MCF 10A (cell line): Measurements from ENCODE around the gene L3MBTL4. TPM values are rescaled to one million over a fixed set of nuclear protein-coding genes. Genes with fewer than 3 reads are reported as not detected.
"Not testable (repeated sequence)": the region's sequence is repeated elsewhere in the genome, so short reads cannot be mapped to it uniquely, and the experiment has no call there.

Experiments used
- BruUV-seq: library from RNA; stranded (reverse); fragments of 400-500 nt; replicated peaks from 2 replicates; lab custom pipeline; 2021; lab: Mats Ljungman, UMichigan
- CTCF ChIA-PET: fragments of 300-600 bp; sonication (Branson Sonifier 250); formaldehyde crosslinking; extraction: SDS; loops from one replicate; lab custom pipeline; 2021; ENCODE audit warnings: antibody characterized with exemption, inconsistent platforms; lab: Yijun Ruan, JAX
- POLR2A ChIA-PET: fragments of 300-600, 350-650 bp; sonication (Branson Sonifier 250); formaldehyde crosslinking; extraction: SDS; loops from one replicate; lab custom pipeline; 2020; ENCODE audit warnings: antibody characterized with exemption, inconsistent platforms; lab: Yijun Ruan, JAX
- DNase-seq: peaks from one replicate; pipeline ENCODE4 v3.0.0-alpha.2; 2018; ENCODE audit not compliant: unreplicated experiment
- H3K27ac Mint-ChIP-seq: one replicate; pipeline ENCODE4 v1.8.0; 2022; ENCODE audit warnings: mild to moderate bottlenecking, low read depth, mixed read lengths; ENCODE audit not compliant: unreplicated experiment
- H3K27me3 Mint-ChIP-seq: one replicate; pipeline ENCODE4 v1.8.0; 2022; ENCODE audit warnings: mixed read lengths; ENCODE audit not compliant: insufficient read depth, unreplicated experiment
- H3K36me3 Mint-ChIP-seq: one replicate; pipeline ENCODE4 v1.8.0; 2022; ENCODE audit warnings: mild to moderate bottlenecking, moderate library complexity, mixed read lengths; ENCODE audit not compliant: insufficient read depth, unreplicated experiment
- H3K4me1 Mint-ChIP-seq: one replicate; pipeline ENCODE4 v1.8.0; 2022; ENCODE audit warnings: mixed read lengths; ENCODE audit not compliant: insufficient read depth, unreplicated experiment
- H3K4me3 Mint-ChIP-seq: one replicate; pipeline ENCODE4 v1.8.0; 2022; ENCODE audit warnings: mild to moderate bottlenecking, moderate library complexity, mixed read lengths; ENCODE audit not compliant: unreplicated experiment
- H3K9me3 Mint-ChIP-seq: one replicate; pipeline ENCODE4 v1.8.0; 2022; ENCODE audit warnings: mixed read lengths; ENCODE audit not compliant: unreplicated experiment
- CTCF ChIP-seq: fragments of 200-600 bp; IDR thresholded peaks from one replicate; pipeline ENCODE4 v1.8.0; 2022; ENCODE audit warnings: antibody characterized with exemption, mild to moderate bottlenecking; ENCODE audit not compliant: unreplicated experiment
- intact Hi-C: fragments of 100-400 bp; cut with micrococcal nuclease; formaldehyde crosslinking; loops from 2 replicates; pipeline ENCODE4 v1.14.1; 2022
- total RNA-seq: library from RNA; stranded (reverse); gene quantifications from 2 replicates; pipeline ENCODE4 v1.2.3, GENCODE V29; 2022

L3MBTL4 gene
- total RNA-seq, 1 experiment from 2014 or later = not detected

DNA sequence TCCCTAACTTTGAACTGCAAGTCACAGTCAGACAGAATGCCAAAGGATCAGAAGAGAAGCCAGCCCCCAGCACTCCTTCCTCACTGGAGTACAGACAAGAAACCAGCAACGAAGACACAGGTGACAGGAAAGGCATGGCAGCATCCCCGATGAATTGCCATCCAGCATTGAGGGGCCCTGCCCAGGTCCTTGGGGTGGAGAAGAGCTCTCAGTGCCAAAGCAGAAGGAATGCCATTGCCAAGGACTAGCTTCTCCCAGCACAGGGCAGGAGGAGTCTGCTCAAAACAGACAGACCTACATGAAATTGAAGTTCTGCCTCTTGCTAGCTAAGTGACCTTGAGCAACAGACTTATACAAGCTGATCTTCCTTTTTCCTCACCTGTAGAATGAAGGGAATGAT is 220.1 kb downstream of the L3MBTL4 start:
- no peak for TF ChIP-seq CTCF
- H3K27me3 Mint-ChIP-seq = no peaks in the 10 kb centered on the region
- no peaks in the 10 kb centered on the region for H3K36me3 Mint-ChIP-seq
- peaks cover 6% of the 10 kb centered on the region for H3K9me3 Mint-ChIP-seq
- BruUV-seq = no TSS peak
- no peak for DNase-seq
- intact Hi-C loops = no loop called here
- H3K4me3 Mint-ChIP-seq = no peak overlapping the region
- CTCF ChIA-PET = no interaction called here
- H3K27ac Mint-ChIP-seq = no peak overlapping the region
- H3K4me1 Mint-ChIP-seq = no peaks in the 10 kb centered on the region
- POLR2A ChIA-PET = no interaction called here

- H3K9me3 Mint-ChIP-seq, POLR2A ChIA-PET, intact Hi-C loops, H3K36me3 Mint-ChIP-seq, CTCF ChIA-PET, H3K4me1 Mint-ChIP-seq, DNase-seq, H3K27ac Mint-ChIP-seq, BruUV-seq, H3K4me3 Mint-ChIP-seq, H3K27me3 Mint-ChIP-seq: not testable (repeated sequence)
These were observed 228.9 kb downstream of the L3MBTL4 start for GRCh38 chr18:6185782-6186181.

GRCh38 chr18:6174983-6175745 is 239.5 kb downstream of the L3MBTL4 start:
- no peaks in the 10 kb centered on the region for H3K4me1 Mint-ChIP-seq
- intact Hi-C loops = no loop called here
- DNase-seq = no peak
- BruUV-seq = no TSS peak
- no peaks in the 10 kb centered on the region for H3K9me3 Mint-ChIP-seq
- H3K27ac Mint-ChIP-seq = no peak overlapping the region
- POLR2A ChIA-PET = no interaction called here
- CTCF ChIA-PET = interaction anchor here (0.7 kb wide), 1 partner anchor 467 kb away, joined by 5 read pairs; no protein-coding TSS in a partner anchor
- H3K27me3 Mint-ChIP-seq = peaks cover 11% of the 10 kb centered on the region
- no peaks in the 10 kb centered on the region for H3K36me3 Mint-ChIP-seq
- H3K4me3 Mint-ChIP-seq = no peak overlapping the region
- no peak for TF ChIP-seq CTCF

- intact Hi-C loops = no loop called here
- no TSS peak for BruUV-seq
- H3K36me3 Mint-ChIP-seq = no peaks in the 10 kb centered on the region
These were observed 244.1 kb downstream of the L3MBTL4 start for GRCh38 chr18:6170604-6171003.

More at GRCh38 chr18:6170604-6171003, 244.1 kb downstream of the L3MBTL4 start:
- H3K9me3 Mint-ChIP-seq = no peaks in the 10 kb centered on the region
- H3K27me3 Mint-ChIP-seq = peaks cover 11% of the 10 kb centered on the region
- no peak for DNase-seq
- CTCF ChIA-PET = no interaction called here
- no peak overlapping the region for H3K27ac Mint-ChIP-seq
- POLR2A ChIA-PET = no interaction called here
- H3K4me1 Mint-ChIP-seq = no peaks in the 10 kb centered on the region
- no peak for TF ChIP-seq CTCF
- no peak overlapping the region for H3K4me3 Mint-ChIP-seq
